SK-N-SH treated with all-trans-retinoic acid at 6 μM for 48 hours (cell line): Measurements from ENCODE around the gene EYA4.

Experiments used
- ATAC-seq: fragments of 200-7000 bp; cut with Tn5 transposase; 3 replicates; pipeline ENCODE4 v1.9.1; 2020; ENCODE audit warnings: mild to moderate bottlenecking, moderate library complexity
- ARNTL ChIP-seq: fragments of 450-650 bp; formaldehyde crosslinking; IDR thresholded peaks from 2 replicates; pipeline ENCODE4 v1.5.0; 2020; ENCODE audit warnings: low read depth, mild to moderate bottlenecking, moderate library complexity, borderline replicate concordance
- CSDC2 ChIP-seq: fragments of 250-450 bp; sonication (Bioruptor Pico); IDR thresholded peaks from 2 replicates; pipeline ENCODE4 v1.5.0; 2020; ENCODE audit warnings: mild to moderate bottlenecking, moderate library complexity
- CSRNP3 ChIP-seq: fragments of 250-450 bp; sonication (Bioruptor Pico); IDR thresholded peaks from 2 replicates; pipeline ENCODE4 v1.5.1; 2021; ENCODE audit warnings: mild to moderate bottlenecking, moderate library complexity
- ESRRG ChIP-seq: fragments of 250-450 bp; sonication (Bioruptor Pico); IDR thresholded peaks from 2 replicates; pipeline ENCODE4 v1.6.1; 2021; ENCODE audit warnings: mild to moderate bottlenecking
- GLIS3 ChIP-seq: fragments of 250-450 bp; sonication (Bioruptor Pico); IDR thresholded peaks from 2 replicates; pipeline ENCODE4 v1.5.0; 2020; ENCODE audit warnings: mild to moderate bottlenecking, moderate library complexity
- SNAI2 ChIP-seq: fragments of 250-450 bp; sonication (Bioruptor Pico); IDR thresholded peaks from 2 replicates; pipeline ENCODE4 v1.5.0; 2020; ENCODE audit warnings: mild to moderate bottlenecking, moderate library complexity
- TCF4 ChIP-seq: fragments of 250-450 bp; sonication (Bioruptor Pico); IDR thresholded peaks from 2 replicates; pipeline ENCODE4 v1.8.0; 2021; ENCODE audit warnings: mild to moderate bottlenecking, moderate library complexity, borderline replicate concordance
- TOX ChIP-seq: fragments of 250-450 bp; sonication (Bioruptor Pico); IDR thresholded peaks from 2 replicates; pipeline ENCODE4 v1.8.0; 2021; ENCODE audit warnings: mild to moderate bottlenecking, moderate library complexity, borderline replicate concordance
- ZC3H10 ChIP-seq: fragments of 250-450 bp; sonication (Bioruptor Pico); IDR thresholded peaks from 2 replicates; pipeline ENCODE4 v1.5.1; 2021; ENCODE audit warnings: mild to moderate bottlenecking, moderate library complexity
- ZFP3 ChIP-seq: fragments of 250-450 bp; sonication (Bioruptor Pico); IDR thresholded peaks from 2 replicates; pipeline ENCODE4 v1.5.0; 2020; ENCODE audit warnings: mild to moderate bottlenecking, moderate library complexity
- ZFP30 ChIP-seq: fragments of 450-650 bp; formaldehyde crosslinking; IDR thresholded peaks from 2 replicates; pipeline ENCODE4 v1.5.0; 2022; ENCODE audit warnings: mild to moderate bottlenecking, moderate library complexity
- ZNF70 ChIP-seq: fragments of 450-650 bp; formaldehyde crosslinking; IDR thresholded peaks from 2 replicates; pipeline ENCODE4 v1.5.0; 2020; ENCODE audit warnings: mild to moderate bottlenecking, moderate library complexity
- TF ChIP-seq, protein P1 (sequence below): fragments of 250-450 bp; sonication (Bioruptor Pico); IDR thresholded peaks from 2 replicates; pipeline ENCODE4 v1.8.0; 2021; ENCODE audit warnings: low read depth, mild to moderate bottlenecking, moderate library complexity, borderline replicate concordance
- TF ChIP-seq, protein P2 (sequence below): fragments of 250-450 bp; sonication (Bioruptor Pico); IDR thresholded peaks from 2 replicates; pipeline ENCODE4 v1.5.1; 2020; ENCODE audit warnings: low read depth, mild to moderate bottlenecking, moderate library complexity
- TF ChIP-seq, protein P3 (sequence below): fragments of 250-450 bp; sonication (Bioruptor Pico); IDR thresholded peaks from 2 replicates; pipeline ENCODE4 v1.5.0; 2020; ENCODE audit warnings: mild to moderate bottlenecking, moderate library complexity
- TF ChIP-seq, protein P4 (sequence below): fragments of 250-450 bp; sonication (Bioruptor Pico); IDR thresholded peaks from 2 replicates; pipeline ENCODE4 v1.8.0; 2020; ENCODE audit warnings: mild to moderate bottlenecking, moderate library complexity, borderline replicate concordance

The EYA4 gene

DNA sequence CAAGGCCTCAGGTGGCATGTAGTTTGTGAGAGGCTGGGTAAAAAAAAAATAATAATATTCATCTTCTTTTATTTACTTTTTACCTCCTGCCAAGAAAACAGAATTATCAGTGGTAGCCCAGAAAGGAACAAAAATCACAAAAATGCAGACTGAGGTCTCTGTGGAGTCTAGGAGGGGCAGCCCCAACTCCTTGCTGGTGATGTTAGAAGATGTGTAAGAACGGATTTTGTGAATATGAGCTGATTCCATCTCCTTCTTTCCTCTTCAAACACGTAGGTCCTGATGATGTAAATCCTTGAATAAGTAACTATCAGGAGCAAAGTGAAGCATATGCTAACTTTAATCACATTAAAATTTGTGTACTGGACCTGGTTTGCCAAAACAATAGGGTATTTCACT, 226.8 kb downstream of the EYA4 start:
- ATAC-seq: no peak
- no peak for TF ChIP-seq ZNF70
- TF ChIP-seq ZFP3 (CRISPR knock-in tag): no peak
- no peak for TF ChIP-seq GLIS3
- TF ChIP-seq, protein P1, sequence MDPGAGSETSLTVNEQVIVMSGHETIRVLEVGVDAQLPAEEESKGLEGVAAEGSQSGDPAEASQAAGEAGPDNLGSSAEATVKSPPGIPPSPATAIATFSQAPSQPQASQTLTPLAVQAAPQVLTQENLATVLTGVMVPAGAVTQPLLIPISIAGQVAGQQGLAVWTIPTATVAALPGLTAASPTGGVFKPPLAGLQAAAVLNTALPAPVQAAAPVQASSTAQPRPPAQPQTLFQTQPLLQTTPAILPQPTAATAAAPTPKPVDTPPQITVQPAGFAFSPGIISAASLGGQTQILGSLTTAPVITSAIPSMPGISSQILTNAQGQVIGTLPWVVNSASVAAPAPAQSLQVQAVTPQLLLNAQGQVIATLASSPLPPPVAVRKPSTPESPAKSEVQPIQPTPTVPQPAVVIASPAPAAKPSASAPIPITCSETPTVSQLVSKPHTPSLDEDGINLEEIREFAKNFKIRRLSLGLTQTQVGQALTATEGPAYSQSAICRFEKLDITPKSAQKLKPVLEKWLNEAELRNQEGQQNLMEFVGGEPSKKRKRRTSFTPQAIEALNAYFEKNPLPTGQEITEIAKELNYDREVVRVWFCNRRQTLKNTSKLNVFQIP (CRISPR knock-in tag): no peak
- TF ChIP-seq, protein P2, sequence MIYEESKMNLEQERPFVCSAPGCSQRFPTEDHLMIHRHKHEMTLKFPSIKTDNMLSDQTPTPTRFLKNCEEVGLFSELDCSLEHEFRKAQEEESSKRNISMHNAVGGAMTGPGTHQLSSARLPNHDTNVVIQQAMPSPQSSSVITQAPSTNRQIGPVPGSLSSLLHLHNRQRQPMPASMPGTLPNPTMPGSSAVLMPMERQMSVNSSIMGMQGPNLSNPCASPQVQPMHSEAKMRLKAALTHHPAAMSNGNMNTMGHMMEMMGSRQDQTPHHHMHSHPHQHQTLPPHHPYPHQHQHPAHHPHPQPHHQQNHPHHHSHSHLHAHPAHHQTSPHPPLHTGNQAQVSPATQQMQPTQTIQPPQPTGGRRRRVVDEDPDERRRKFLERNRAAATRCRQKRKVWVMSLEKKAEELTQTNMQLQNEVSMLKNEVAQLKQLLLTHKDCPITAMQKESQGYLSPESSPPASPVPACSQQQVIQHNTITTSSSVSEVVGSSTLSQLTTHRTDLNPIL (CRISPR knock-in tag): no peak

DNA sequence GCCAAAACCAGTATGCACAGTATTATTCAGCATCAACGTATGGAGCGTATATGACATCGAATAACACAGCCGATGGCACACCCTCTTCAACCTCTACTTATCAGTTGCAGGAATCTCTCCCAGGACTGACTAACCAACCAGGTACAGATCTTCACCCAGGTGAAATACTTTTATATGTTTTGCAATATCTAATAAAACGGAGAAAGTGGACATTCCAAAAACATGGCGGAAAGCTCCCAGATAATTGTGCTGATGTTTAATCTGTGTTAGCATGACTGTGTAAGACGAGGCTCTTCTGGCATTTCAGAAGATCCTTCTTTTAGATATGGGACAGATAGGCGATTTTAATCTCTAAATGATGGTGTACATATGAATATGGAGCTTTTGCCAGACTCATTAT, 227.4 kb downstream of the EYA4 start:
- ATAC-seq: no peak
- no peak for TF ChIP-seq TOX (CRISPR knock-in tag)
- TF ChIP-seq, protein P3, sequence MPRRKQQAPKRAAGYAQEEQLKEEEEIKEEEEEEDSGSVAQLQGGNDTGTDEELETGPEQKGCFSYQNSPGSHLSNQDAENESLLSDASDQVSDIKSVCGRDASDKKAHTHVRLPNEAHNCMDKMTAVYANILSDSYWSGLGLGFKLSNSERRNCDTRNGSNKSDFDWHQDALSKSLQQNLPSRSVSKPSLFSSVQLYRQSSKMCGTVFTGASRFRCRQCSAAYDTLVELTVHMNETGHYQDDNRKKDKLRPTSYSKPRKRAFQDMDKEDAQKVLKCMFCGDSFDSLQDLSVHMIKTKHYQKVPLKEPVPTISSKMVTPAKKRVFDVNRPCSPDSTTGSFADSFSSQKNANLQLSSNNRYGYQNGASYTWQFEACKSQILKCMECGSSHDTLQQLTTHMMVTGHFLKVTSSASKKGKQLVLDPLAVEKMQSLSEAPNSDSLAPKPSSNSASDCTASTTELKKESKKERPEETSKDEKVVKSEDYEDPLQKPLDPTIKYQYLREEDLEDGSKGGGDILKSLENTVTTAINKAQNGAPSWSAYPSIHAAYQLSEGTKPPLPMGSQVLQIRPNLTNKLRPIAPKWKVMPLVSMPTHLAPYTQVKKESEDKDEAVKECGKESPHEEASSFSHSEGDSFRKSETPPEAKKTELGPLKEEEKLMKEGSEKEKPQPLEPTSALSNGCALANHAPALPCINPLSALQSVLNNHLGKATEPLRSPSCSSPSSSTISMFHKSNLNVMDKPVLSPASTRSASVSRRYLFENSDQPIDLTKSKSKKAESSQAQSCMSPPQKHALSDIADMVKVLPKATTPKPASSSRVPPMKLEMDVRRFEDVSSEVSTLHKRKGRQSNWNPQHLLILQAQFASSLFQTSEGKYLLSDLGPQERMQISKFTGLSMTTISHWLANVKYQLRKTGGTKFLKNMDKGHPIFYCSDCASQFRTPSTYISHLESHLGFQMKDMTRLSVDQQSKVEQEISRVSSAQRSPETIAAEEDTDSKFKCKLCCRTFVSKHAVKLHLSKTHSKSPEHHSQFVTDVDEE (CRISPR knock-in tag): no peak
- TF ChIP-seq, protein P1 (CRISPR knock-in tag): no peak
- no peak for TF ChIP-seq ARNTL
- TF ChIP-seq ZFP30: no peak

- no peak for TF ChIP-seq GLIS3
- TF ChIP-seq, protein P4, sequence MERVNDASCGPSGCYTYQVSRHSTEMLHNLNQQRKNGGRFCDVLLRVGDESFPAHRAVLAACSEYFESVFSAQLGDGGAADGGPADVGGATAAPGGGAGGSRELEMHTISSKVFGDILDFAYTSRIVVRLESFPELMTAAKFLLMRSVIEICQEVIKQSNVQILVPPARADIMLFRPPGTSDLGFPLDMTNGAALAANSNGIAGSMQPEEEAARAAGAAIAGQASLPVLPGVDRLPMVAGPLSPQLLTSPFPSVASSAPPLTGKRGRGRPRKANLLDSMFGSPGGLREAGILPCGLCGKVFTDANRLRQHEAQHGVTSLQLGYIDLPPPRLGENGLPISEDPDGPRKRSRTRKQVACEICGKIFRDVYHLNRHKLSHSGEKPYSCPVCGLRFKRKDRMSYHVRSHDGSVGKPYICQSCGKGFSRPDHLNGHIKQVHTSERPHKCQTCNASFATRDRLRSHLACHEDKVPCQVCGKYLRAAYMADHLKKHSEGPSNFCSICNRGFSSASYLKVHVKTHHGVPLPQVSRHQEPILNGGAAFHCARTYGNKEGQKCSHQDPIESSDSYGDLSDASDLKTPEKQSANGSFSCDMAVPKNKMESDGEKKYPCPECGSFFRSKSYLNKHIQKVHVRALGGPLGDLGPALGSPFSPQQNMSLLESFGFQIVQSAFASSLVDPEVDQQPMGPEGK (CRISPR knock-in tag): no peak
- TF ChIP-seq CSRNP3 (CRISPR knock-in tag): no peak
- TF ChIP-seq, protein P2 (CRISPR knock-in tag): no peak
- TF ChIP-seq, all 23 proteins: peak for 0
- ATAC-seq: no peak
Measured at GRCh38 chr6:133474516-133474915, 233.4 kb downstream of the EYA4 start.

DNA sequence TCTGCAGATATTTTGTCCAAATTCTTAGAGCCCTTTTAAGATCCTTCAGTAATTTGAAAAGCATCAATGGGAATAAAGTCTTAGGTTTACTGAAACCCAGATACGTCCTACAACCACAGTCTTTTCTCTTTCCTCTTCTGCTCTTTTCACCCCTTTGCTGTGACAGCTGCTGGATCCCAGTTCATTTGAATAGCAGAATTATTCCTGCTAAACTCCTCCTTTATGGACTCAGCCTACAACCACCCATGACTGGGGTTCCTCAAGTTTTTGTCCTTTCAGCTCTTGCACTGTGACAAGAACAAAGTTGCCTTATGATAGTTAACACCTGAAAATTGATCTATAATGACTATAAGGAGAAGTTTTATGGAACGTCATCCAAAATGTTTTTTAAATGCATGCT, 237.5 kb downstream of the EYA4 start:
- ATAC-seq: no peak
- no peak for TF ChIP-seq ESRRG (CRISPR knock-in tag)
- TF ChIP-seq ZC3H10 (CRISPR knock-in tag): no peak
- no peak for TF ChIP-seq SNAI2 (CRISPR knock-in tag)
- TF ChIP-seq, protein P2 (CRISPR knock-in tag): no peak
- TF ChIP-seq CSRNP3 (CRISPR knock-in tag): no peak
- TF ChIP-seq CSDC2 (CRISPR knock-in tag): no peak
- no peak for TF ChIP-seq GLIS3
- no peak for TF ChIP-seq TCF4 (CRISPR knock-in tag)
- TF ChIP-seq, all 23 proteins: peak for 0
